ENCODE data around the gene ST6GAL2. TPM values are rescaled to one million over a fixed set of nuclear protein-coding genes. Genes with fewer than 3 reads are reported as not detected.

The ST6GAL2 gene
- total and polyA plus RNA-seq, 2 of the 8 experiments (the other 6 are each of a cell fraction or from before 2014, with no cell fraction given): 2.7 to 17.5 TPM

DNA sequence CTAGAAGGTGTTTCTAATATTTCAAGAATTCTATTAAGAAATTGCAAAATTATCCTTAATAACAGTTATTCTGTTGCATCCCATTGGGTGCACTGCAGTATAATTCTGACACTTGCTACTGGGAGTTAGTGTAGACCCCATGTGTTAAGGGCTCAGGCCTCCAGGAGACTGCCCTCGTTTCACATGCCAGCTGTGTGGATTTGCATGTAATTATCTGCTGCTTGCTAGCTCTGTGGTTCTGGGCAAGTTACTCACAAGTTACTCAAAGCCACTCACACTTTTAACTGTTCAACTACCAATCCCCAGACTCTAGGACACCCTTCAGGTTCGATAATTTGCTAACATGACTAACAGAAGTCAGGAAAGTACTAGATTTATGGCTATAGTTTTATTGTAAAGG is 38.6 kb downstream of the ST6GAL2 start:
- Histone ChIP-seq H3K23ac (ENCODE audit: insufficient read length) (no peak overlapping the region), H2BK20ac (ENCODE audit: low read length) (no peak overlapping the region), H3K4me3 (ENCODE audit: extremely low read depth in 1 of 4, insufficient read depth in 2 of 4, low read depth in 3 of 4, low read length in 4 of 4) (no peak overlapping the region), H2BK12ac (ENCODE audit: low read depth, low read length) (no peak overlapping the region), H4K91ac (replicated peaks; ENCODE audit: insufficient read length, low read length) (no peak overlapping the region), H4K5ac (ENCODE audit: insufficient read length, low read depth, low read length) (no peak overlapping the region), H3K4me2 (ENCODE audit: insufficient read depth in 1 of 2, low read depth in 2 of 2, low read length in 2 of 2) (no peak overlapping the region), H3K36me3 (ENCODE audit: control insufficient read depth in 2 of 4, insufficient read depth in 4 of 4, low read length in 3 of 4) (no peaks in the 10 kb centered on the region), H3K4ac (replicated peaks; ENCODE audit: insufficient read length, low read depth, low read length) (no peak overlapping the region), H3K9me3 (ENCODE audit: insufficient read depth in 2 of 2, low read depth in 1 of 2, low read length in 1 of 2) (no peaks in the 10 kb centered on the region), H4K20me1 (replicated peaks in 1 of 2; ENCODE audit: control insufficient read depth in 1 of 2, insufficient read depth in 2 of 2, low read length in 2 of 2) (no peaks in the 10 kb centered on the region), H3K18ac (ENCODE audit: extremely low read depth, low read length) (no peak overlapping the region), H2AK5ac (ENCODE audit: low read depth, low read length) (no peak overlapping the region), H2BK120ac (replicated peaks; ENCODE audit: low read depth, low read length) (no peak overlapping the region), H3K27me3 (replicated peaks in 1 of 4; ENCODE audit: control insufficient read depth in 3 of 4, extremely low read depth in 1 of 4, insufficient read depth in 3 of 4, low read length in 3 of 4) (no peaks in the 10 kb centered on the region), H4K8ac (ENCODE audit: extremely low read depth, insufficient read depth, low read length) (no peak overlapping the region), H2AFZ (ENCODE audit: low read length) (no peak overlapping the region), H3K9ac (replicated peaks in 1 of 4; ENCODE audit: extremely low read depth in 1 of 4, low read depth in 3 of 4, low read length in 3 of 4) (no peak overlapping the region), H2BK5ac (ENCODE audit: low read depth, low read length) (no peak overlapping the region), H3K14ac (ENCODE audit: insufficient read length) (no peak overlapping the region), H3K79me1 (ENCODE audit: low read depth, low read length) (no peaks in the 10 kb centered on the region), H3K79me2 (ENCODE audit: control insufficient read depth in 1 of 2, insufficient read depth in 2 of 2, low read length in 2 of 2) (peaks cover 0 to 9% of the 10 kb centered on the region in 2 experiments; a peak in 2 of 4 replicates), H2BK15ac (ENCODE audit: low read length) (no peak overlapping the region), H3K56ac (replicated peaks; ENCODE audit: insufficient read length, low read depth, low read length) (no peak overlapping the region), H3K4me1 (replicated peaks in 1 of 4; ENCODE audit: control insufficient read depth in 3 of 4, insufficient read depth in 4 of 4, low read length in 3 of 4) (peaks cover 0 to 16% (median 8%) of the 10 kb centered on the region in 4 experiments; a peak in 4 of 7 replicates), H3K27ac (ENCODE audit: low read depth, low read length) (no peak overlapping the region), H3K23me2 (ENCODE audit: low read depth, low read length) (no peaks in the 10 kb centered on the region)
- DNase-seq (ENCODE audit: low read depth in 1 of 2, low spot score in 2 of 2) (no peak), FAIRE-seq (no peak)
- TF ChIP-seq POLR2A (IDR thresholded peaks at IDR 0.05; ENCODE audit: control extremely low read depth in 1 of 2, low read depth in 2 of 2, low read length in 2 of 2) (no peak), CTBP2 (IDR thresholded peaks at IDR 0.05; ENCODE audit: borderline replicate concordance, insufficient read depth, insufficient read length, low read length) (no peak), CHD1 (IDR thresholded peaks at IDR 0.05; ENCODE audit: low read depth, low read length) (no peak), JUND (IDR thresholded peaks at IDR 0.05; ENCODE audit: low read length) (no peak), SIN3A (conservative IDR thresholded peaks at IDR 0.05 in 1 of 2, IDR thresholded peaks at IDR 0.05 in 1 of 2; ENCODE audit: low read depth in 1 of 2, low read length in 2 of 2) (no peak)
- WGBS, 2 experiments (ENCODE audit: extremely low coverage in 1 of 2, insufficient coverage in 1 of 2, insufficient read length in 1 of 2, insufficient replicate concordance in 2 of 2, low coverage in 1 of 2, low lambda C conversion rate in 2 of 2, missing lambda C conversion rate in 1 of 2): 71% methylated on average over 2 of the region's 2 CpGs; no CpG with 5 or more reads in 1 of the 2 experiments
- POLR2A ChIA-PET (ENCODE audit: partially characterized antibody): interaction anchor here (1.5 kb wide), 1 partner anchor 39 kb away, joined by 3 read pairs; the partner anchor contains the start of gene ST6GAL2
- CTCF ChIA-PET (ENCODE audit: partially characterized antibody): interaction anchor here (2.6 to 5.1 kb wide), 2 partner anchors 16 to 22 kb away, joined by 11 to 19 read pairs; no protein-coding TSS in a partner anchor

Data from H1 (cell line).